GM13977 (cell line): ENCODE results near the gene FNDC11.

Experiments used
- DNase-seq: peaks from one replicate; pipeline ENCODE4 v3.0.0; 2012; ENCODE audit warnings: low spot score
- in situ Hi-C: fragments of 300-500 bp; cut with MboI; formaldehyde crosslinking; loops from one replicate; pipeline ENCODE4 v1.12.0; 2022; ENCODE audit warnings: low sequenced_read_pairs, low pct_unique_long_range_greater_than_20kb, mixed read lengths, inconsistent platforms; ENCODE audit not compliant: unreplicated experiment
- TF ChIP-seq, protein P1 (sequence below): IDR thresholded peaks from 2 replicates; pipeline ENCODE4 v1.5.1; 2012; ENCODE audit warnings: mild to moderate bottlenecking, control low read depth; ENCODE audit not compliant: insufficient read depth; ENCODE audit errors: extremely low read depth, missing control alignments

The FNDC11 gene

DNA sequence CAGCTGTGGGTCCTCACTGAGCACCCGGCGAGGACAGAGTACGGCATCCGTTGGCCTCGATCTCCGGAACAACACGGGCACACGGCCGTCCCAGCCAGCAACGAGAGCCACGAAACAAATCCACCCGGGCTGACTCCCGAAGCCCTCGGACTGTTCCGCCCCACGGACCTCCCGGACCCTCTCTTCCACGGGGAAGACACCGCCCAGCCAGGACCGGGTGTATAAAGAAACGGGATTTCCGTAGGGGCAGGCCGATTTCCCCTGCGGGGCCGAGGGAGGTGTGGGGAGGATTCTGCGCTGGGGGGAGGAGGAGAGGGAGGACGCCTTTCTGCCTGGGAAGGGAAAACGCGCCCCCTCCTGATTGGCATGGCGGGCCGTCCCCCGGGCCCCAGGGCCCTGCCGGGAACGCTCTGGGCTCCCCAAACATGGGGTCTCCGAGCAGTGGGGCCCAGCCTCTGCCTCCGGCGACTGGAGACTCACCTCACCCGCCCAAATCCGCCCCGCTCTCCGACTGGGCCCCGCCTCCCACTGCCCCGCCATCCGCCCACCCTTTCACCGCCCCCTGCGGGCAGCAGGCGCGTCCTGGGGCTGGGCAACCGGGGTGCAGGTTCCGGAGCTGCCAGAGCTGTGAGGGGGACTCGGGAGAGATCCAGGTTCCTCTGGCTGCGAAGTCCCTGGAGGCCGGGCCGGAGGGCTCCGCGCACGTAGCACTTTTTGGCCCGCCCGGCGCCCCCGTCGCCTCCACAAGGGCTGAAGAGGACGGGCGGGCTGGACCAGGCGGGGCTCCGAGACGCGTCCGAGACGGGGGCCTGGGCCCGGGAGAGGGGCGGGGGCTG is 34.1 kb upstream of the FNDC11 start:
- TF ChIP-seq, protein P1, sequence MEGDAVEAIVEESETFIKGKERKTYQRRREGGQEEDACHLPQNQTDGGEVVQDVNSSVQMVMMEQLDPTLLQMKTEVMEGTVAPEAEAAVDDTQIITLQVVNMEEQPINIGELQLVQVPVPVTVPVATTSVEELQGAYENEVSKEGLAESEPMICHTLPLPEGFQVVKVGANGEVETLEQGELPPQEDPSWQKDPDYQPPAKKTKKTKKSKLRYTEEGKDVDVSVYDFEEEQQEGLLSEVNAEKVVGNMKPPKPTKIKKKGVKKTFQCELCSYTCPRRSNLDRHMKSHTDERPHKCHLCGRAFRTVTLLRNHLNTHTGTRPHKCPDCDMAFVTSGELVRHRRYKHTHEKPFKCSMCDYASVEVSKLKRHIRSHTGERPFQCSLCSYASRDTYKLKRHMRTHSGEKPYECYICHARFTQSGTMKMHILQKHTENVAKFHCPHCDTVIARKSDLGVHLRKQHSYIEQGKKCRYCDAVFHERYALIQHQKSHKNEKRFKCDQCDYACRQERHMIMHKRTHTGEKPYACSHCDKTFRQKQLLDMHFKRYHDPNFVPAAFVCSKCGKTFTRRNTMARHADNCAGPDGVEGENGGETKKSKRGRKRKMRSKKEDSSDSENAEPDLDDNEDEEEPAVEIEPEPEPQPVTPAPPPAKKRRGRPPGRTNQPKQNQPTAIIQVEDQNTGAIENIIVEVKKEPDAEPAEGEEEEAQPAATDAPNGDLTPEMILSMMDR, result peak; percentile 7
- in situ Hi-C loops, result no loop called here
- peak; percentile 84 for DNase-seq

DNA sequence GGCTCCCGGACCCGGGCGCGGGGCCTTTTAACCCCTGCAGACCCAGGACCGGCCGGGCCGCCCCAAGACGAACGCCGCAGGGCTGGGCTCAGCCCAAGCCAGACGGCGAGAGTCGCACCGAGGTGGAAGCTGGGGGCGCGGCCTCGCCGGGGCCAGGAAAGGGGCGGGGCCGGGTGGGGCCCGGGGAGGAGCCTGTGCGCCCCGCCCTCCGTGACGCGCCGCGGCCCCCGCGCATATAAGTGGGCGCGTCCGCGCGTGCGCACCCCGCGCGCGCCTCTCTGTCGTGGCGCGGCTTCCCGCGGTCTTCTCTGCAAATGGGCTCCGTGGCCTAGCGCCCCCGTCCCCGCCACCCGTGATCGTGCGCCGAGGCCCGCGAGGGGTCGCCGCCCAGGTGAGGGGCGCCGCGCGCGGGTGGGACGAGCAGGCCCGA is 33.4 kb upstream of the FNDC11 start, which contains the start of gene PPDPF:
PPDPF (plus strand) TSS at position 262 of the 430 bp plus-strand sequence. CDS start 544 bp downstream, outside the sequence.
- peak; percentile 100 for DNase-seq
- in situ Hi-C loops, result no loop called here
- TF ChIP-seq, protein P1, result no peak

DNA sequence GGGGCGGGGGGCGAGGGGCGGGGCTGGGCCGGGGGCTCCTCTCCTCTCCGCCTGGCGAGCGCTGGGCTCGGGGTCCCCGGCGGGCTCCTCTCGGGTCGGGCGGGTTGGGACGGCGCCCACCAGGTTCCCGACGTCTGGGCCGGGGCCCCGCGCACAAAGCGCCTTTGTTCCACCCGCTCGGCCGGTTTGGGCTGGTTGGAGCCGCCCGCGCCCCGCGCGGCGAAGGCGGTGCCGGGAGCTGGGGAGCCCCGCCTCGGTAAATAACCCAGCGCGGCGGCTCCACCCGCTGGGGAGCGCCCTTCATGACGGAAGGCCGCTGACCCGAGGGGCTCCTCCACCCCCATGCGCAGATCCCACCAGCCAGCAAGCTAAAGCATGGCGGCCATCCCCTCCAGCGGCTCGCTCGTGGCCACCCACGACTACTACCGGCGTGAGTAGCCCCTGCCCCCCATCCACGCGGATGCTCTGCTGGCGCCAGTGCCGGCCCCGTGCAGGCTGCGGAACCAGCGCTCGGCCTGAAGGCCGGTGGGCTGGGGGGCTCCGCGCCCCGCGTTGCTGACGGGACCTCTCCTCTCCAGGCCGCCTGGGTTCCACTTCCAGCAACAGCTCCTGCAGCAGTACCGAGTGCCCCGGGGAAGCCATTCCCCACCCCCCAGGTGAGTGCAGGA is 32.9 kb upstream of the FNDC11 start:
- peak; percentile 94 for DNase-seq
- TF ChIP-seq, protein P1, result peak; percentile 22
- in situ Hi-C loops, result no loop called here

DNA sequence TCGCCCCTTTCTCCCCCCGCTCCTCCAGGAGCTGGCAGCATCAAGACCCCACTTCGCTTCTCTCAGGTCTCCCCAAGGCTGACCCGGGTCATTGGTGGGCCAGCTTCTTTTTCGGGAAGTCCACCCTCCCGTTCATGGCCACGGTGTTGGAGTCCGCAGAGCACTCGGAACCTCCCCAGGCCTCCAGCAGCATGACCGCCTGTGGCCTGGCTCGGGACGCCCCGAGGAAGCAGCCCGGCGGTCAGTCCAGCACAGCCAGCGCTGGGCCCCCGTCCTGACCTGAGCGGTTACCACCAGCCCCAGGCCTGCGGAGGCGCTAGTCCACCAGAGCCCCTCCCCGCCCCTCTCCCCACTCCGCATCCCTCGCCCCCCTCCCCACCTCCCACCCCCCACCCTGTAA is 32.4 kb upstream of the FNDC11 start:
- TF ChIP-seq, protein P1, result no peak
- in situ Hi-C loops, result no loop called here
- no peak for DNase-seq

DNA sequence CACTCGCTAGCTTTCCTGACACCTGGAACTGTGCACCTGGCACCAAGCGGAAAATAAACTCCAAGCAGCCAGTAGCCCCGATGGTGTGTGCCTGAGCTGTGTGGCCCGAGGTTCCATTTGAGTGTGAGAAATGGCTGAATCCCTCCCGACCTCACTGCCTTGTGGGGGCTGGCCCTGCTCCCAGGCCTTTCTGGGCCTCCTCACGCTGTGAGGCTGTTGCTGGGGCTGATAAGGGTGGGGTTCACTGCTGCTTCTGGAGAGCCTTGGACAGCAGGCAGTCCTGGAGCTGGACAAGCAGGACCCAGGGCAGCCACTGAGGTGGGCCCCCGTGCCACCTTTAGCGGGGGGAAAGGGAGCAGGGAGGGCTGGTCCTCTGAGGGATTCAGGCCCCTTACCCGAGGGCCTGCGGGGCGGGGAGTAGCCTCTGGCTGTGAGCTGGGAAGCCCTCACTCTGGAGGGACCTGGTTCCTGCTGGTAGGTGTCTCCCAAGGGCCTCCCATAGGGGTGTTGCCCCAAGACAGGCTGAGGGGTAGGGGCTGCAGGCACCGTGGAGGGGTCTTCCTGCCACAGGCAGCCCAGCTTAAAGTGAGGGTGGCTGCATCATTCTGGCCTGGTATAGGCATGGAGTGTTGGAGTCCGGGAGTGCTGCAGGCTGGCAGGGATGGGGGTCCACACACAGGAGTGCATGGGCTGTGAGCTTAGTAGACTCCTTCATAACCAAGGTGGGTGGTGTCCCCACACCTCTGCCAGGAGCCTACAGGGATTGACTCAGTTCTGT is 31.7 kb upstream of the FNDC11 start:
- no peak for DNase-seq
- in situ Hi-C loops, result no loop called here
- TF ChIP-seq, protein P1, result no peak

DNA sequence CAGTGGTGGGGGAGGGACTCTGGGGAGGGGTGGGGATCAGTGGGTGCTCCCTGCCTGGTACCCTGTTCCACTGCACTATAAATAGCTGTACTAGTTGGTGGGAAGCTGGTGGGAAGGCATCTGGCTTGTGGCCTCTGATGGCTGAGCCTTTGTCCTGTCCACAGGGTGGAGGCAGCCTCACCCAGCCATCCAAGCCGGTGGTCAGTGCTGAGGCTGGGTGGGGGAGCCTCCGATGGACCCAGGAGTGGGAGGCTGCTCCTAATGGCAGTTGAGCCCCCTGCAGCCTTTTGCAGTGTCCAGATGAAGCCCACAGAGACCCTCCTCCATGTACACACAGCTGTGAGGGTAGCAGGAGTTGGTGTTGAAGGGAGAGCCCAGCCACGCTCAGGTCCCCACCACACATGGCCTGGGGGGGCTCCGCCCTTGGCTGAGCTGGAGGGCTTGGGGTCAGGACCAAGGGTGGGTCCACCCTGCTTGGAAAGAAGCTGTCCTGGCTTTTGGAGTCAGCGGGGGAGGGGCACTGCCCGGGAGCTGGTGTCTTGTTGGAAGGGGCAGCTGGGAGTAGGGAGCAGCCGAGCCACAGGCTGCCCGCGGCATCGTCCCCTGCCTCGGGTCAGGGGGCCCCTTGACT is 30.9 kb upstream of the FNDC11 start:
- no peak for DNase-seq
- TF ChIP-seq, protein P1, result no peak
- in situ Hi-C loops, result no loop called here
